ENCODE measurements around the gene COX5B.

- TF ChIP-seq ZNF274 (IDR thresholded peaks at IDR 0.05; ENCODE audit: low read depth, low read length) (no peak), SUZ12 (IDR thresholded peaks at IDR 0.05; ENCODE audit: extremely low read depth, insufficient read depth, insufficient read length) (no peak)
Observed at GRCh38 chr2:97663962-97664635, 18.2 kb downstream of the COX5B start, which contains the start of gene ACTR1B.

Measured in NT2/D1 (cell line).